ENCODE measurements around the gene DAZ3.
"Not testable (repeated sequence)": the region's sequence is repeated elsewhere in the genome, so short reads cannot be mapped to it uniquely, and the experiment has no call there.

Gene DAZ3

GRCh38 chrY:24813293-24813692 lies at the start of gene DAZ3:
Gene DAZ3, minus strand, starts transcription at chrY:24813393. Its CDS starts 208 bp downstream, at chrY:24813185.
- H3K27me3 Mint-ChIP-seq (ENCODE audit: low read depth); H3K4me3 Mint-ChIP-seq; H3K9me3 Mint-ChIP-seq: not testable (repeated sequence)

GRCh38 chrY:24833619-24834018 lies 20.4 kb upstream of the DAZ3 start, which contains the start of gene DAZ4:
Gene DAZ4, plus strand, starts transcription at chrY:24833919. Its CDS starts 208 bp downstream, at chrY:24834127.
- not testable (repeated sequence) for H3K27ac Mint-ChIP-seq; H3K9me3 Mint-ChIP-seq; H3K4me1 Mint-ChIP-seq (ENCODE audit: low read depth); H3K36me3 Mint-ChIP-seq (ENCODE audit: low read depth); H3K27me3 Mint-ChIP-seq (ENCODE audit: low read depth); H3K4me3 Mint-ChIP-seq

More at GRCh38 chrY:24813293-24813692, at the start of gene DAZ3:
- not testable (repeated sequence) for H3K36me3 Mint-ChIP-seq (ENCODE audit: low read depth); H3K27ac Mint-ChIP-seq; H3K4me1 Mint-ChIP-seq (ENCODE audit: low read depth)

GRCh38 chrY:24825069-24825468 lies 11.9 kb upstream of the DAZ3 start:
- H3K36me3 Mint-ChIP-seq (ENCODE audit: low read depth); H3K9me3 Mint-ChIP-seq; H3K4me3 Mint-ChIP-seq; H3K4me1 Mint-ChIP-seq (ENCODE audit: low read depth); H3K27me3 Mint-ChIP-seq (ENCODE audit: low read depth); H3K27ac Mint-ChIP-seq: not testable (repeated sequence)

GRCh38 chrY:24824184-24824879 lies 11.1 kb upstream of the DAZ3 start:
- H3K36me3 Mint-ChIP-seq (ENCODE audit: low read depth); H3K27ac Mint-ChIP-seq; H3K4me1 Mint-ChIP-seq (ENCODE audit: low read depth); H3K9me3 Mint-ChIP-seq; H3K4me3 Mint-ChIP-seq; H3K27me3 Mint-ChIP-seq (ENCODE audit: low read depth): not testable (repeated sequence)

GRCh38 chrY:24821836-24822235 lies 8.6 kb upstream of the DAZ3 start:
- H3K27me3 Mint-ChIP-seq (ENCODE audit: low read depth); H3K9me3 Mint-ChIP-seq; H3K4me1 Mint-ChIP-seq (ENCODE audit: low read depth); H3K4me3 Mint-ChIP-seq; H3K36me3 Mint-ChIP-seq (ENCODE audit: low read depth); H3K27ac Mint-ChIP-seq: not testable (repeated sequence)

Measured in T-helper 1 cell treated with Interleukin-12 subunit alpha and Interleukin-12 subunit beta and Interleukin-4 antibody, amounts not matched to agents 30 μg/mL and 1 μg/mL, for 36 hours (primary cell).